Measurements from ENCODE around the gene SCAF11.

Gene SCAF11

DNA sequence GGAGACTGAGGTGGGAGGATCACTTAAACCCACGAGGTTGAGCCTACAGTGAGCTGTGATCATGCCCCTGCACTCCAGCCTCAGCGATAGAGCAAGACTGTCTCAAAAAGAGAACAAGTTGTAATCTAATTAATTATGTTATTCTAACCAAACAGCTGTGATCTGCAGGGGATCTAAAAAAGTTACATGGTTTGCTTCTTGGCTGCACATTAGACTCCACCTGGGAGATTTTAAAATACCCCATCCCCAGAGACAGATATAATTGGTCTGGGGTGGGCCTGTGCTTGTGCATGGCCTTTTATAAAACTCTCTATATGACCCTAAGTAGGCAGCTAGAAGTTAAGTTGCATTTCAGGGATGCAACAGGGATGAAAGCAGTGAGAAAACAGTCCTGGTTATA, 76.7 kb downstream of the SCAF11 start:
- no peak for DNase-seq (ENCODE audit: low read depth in 2 of 2)

DNA sequence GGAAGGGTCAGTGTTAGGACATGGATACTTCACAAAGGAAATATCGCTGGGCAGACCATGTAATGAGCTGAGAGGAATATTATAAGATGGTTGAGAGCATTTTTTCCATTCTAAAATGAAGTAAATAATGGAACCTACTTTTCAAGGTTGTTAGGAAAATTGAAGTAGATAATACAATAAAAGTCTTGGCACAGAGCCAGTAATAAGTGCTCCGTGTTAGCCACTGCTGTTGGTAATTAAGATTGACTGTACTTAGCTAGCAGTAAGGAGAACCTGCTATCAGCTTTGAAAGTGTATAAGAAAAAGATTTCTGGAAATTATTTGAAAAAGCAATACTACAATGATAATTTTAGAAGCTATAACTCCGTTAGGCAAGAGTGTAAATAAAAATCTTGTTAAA, 77.6 kb downstream of the SCAF11 start:
- no peak for DNase-seq (ENCODE audit: low read depth in 2 of 2)

DNA sequence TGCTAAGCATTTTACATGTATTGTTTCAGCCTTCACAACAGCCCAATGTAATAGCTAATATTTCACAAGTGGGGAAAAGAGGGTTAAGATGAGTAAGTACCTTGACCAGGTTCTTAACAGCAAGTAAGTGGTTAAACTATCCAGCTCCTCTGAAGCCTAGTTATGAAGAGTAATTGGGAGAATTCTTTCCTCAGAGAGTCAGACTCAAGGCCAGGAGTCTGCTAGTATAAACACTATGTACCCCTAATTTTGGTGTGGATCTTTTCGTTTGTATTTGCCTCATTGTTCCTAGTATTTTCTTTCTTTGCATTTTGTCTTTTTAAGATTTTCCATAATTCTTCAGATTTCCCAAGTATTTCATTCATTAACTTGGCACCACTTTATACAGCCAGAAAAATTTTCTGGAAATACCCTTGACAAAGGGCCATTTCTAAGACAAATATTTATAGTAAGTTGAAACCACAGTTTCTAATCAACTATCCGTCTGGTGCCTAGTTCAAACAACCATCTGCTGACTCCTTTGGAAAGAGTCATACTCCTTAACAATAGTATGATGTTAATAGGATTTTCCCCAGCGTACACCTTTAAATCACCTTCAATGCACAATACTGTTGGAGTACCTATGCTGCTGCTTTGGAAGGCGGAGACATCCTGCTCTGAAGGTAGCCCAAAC, 81.2 kb downstream of the SCAF11 start:
- DNase-seq (ENCODE audit: low read depth in 2 of 2) = no peak

DNA sequence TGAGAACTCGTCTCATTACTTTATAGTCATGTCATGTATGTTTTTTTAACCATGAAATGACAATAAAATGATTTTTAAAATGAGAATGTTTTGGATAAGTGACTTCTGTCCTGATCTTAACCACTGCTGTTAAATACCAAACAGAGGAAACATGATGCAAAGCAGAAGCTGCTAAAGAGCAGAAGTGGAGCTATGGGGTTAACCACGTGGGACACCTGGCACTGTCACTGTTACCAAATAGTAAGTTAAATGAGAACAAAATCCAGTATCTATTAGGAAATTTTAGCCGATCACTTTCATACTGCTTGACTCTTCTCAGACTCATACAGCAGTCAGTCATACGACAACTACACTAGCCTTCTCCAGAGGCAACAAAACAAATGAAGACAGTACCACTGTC, 82.4 kb downstream of the SCAF11 start:
- no peak for DNase-seq (ENCODE audit: low read depth in 2 of 2)

DNA sequence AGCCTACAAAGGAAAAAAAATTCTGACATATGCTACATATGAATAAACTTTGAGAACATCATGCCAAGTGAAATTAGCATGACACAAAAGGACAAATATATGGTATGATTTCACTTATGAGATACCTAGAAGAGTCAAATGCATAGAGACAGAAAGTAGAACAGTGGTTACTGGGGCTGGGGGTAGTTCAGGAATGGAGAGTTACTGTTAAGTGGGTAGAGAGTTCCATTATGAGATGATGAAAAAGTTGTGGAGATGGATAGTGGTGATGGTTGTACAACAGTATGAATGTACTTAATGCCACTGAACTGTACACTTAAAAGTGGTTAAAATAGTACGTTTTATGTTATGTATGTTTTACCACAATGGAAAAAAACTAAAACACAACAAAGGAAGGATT, 92.3 kb downstream of the SCAF11 start:
- no peak for DNase-seq (ENCODE audit: low read depth in 2 of 2)

- DNase-seq (ENCODE audit: low read depth in 2 of 2) = no peak
These were observed 94.4 kb downstream of the SCAF11 start for GRCh38 chr12:45895961-45896360.

GRCh38 chr12:45893240-45893639, 97.1 kb downstream of the SCAF11 start:
- DNase-seq (ENCODE audit: low read depth in 2 of 2) = no peak

DNA sequence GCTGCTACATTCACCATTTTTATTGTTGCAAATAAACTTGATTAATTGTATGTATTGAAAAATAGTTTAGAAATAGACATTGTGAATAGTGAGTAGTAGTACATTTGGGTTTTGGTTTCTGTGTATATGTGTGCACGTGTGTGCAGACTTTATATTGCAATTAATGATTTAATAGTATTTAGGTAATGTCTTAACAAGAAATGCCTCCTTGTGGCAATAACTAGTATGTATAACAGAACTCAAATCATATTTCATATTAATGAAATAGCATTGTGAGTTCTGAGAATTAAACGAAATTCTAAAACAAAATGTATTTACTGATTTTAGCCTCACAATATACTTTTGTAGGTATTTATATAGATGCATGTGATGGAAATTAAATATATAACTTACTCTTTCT, 100.1 kb downstream of the SCAF11 start:
- DNase-seq (ENCODE audit: low read depth in 2 of 2) = no peak

GRCh38 chr12:45887544-45887943, 102.8 kb downstream of the SCAF11 start:
- DNase-seq (ENCODE audit: low read depth in 2 of 2) = no peak

DNA sequence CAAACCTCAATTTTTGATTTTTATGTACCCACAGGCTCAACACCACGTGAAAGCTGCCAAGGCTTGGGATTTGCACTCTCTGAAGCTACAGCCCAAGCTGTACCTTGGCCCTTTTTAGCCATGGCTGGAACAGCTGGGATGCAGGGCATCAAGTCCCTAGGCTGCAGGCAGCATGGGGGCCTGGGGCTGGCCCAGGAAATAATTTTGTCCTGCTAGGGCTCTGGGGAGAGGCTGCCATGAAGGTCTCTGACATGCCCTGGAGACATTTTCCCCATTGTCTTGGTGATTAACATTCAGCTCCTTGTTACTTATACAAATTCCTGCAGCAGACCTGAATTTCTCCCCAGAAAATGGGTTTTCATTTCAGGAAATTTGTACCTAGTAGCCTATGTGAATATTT, 103.7 kb downstream of the SCAF11 start:
- DNase-seq (ENCODE audit: low read depth in 2 of 2) = no peak

- no peak for DNase-seq (ENCODE audit: low read depth in 2 of 2)
These were observed 107.2 kb downstream of the SCAF11 start for GRCh38 chr12:45883187-45883586.

DNA sequence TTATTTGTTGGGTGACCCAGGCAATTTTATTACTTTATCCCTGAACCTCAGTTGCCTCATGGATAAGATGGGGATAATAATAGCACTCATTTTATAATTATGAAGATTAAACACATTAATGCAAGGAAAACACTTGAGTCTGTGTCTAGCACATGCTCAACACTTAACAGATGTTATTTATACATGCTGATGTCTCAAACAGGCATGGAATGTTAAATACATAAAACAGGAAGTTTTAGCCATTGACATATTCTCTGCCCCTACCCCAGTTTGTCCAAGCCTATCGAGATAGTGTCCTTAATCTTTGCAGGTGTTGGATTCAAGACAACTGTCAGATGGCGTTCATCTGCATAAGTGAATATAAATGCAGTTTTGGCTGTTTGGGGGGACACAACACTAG, 109.8 kb downstream of the SCAF11 start:
- DNase-seq (ENCODE audit: low read depth in 2 of 2) = no peak

DNA sequence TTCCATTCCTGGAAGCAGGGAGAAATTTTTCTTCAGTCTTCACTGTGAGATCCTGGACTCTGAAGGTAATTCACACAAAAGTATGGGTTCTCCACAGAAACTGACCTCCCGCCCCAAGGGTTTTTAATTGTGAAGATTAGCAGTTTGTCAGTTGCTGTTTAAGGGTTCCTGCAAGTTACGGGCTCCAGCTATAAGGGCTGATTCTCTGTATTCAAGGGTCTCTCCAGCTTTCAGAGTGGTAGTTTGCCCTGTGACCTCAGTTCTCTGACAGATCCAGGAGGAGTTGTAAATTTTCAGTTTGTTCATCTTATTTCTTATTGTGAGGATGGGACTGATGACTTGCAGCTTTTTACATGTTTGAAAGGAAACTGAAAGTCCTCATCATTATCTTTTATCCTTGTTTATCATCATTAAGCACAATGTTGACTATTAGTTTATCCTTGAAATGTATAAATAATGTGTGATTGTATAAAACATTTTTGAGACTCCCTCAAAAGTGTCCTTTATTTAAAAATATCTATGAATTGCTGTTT, 110.9 kb downstream of the SCAF11 start:
- DNase-seq (ENCODE audit: low read depth in 2 of 2) = no peak

GRCh38 chr12:45878630-45879255, 111.6 kb downstream of the SCAF11 start:
- DNase-seq (ENCODE audit: low read depth in 2 of 2) = no peak

GRCh38 chr12:45877069-45877468, 113.3 kb downstream of the SCAF11 start:
- DNase-seq (ENCODE audit: low read depth in 2 of 2) = no peak

- no peak for DNase-seq (ENCODE audit: low read depth in 2 of 2)
These were observed 117.9 kb downstream of the SCAF11 start for GRCh38 chr12:45872446-45872845.
